ENCODE measurements around the gene HTR6.

HTR6 gene

GRCh38 chr1:19720174-19720573 lies 55.5 kb downstream of the HTR6 start:
- no peak for DNase-seq (ENCODE audit: low read depth, low spot score)

GRCh38 chr1:19720973-19721372 lies 56.3 kb downstream of the HTR6 start:
- DNase-seq (ENCODE audit: low read depth, low spot score): no peak

- peak; percentile 59 for DNase-seq (ENCODE audit: low read depth, low spot score)
These were observed 59.2 kb downstream of the HTR6 start for GRCh38 chr1:19723874-19724273.

GRCh38 chr1:19725606-19726005 lies 60.9 kb downstream of the HTR6 start:
- DNase-seq (ENCODE audit: low read depth, low spot score): no peak

GRCh38 chr1:19728413-19729145 lies 63.9 kb downstream of the HTR6 start:
- DNase-seq (ENCODE audit: low read depth, low spot score): no peak

- no peak for DNase-seq (ENCODE audit: low read depth, low spot score)
These were observed 65.6 kb downstream of the HTR6 start for GRCh38 chr1:19730232-19730631.
